PFSK-1 (cell line): ENCODE measurements around the gene PCDH15.

Source experiments
- FOXP2 ChIP-seq: optimal IDR thresholded peaks from 2 replicates; pipeline ENCODE3; 2011; ENCODE audit warnings: borderline replicate concordance, control low read depth, inconsistent platforms; ENCODE audit not compliant: insufficient read depth; ENCODE audit errors: extremely low read length, extremely low read depth
- POLR2AphosphoS5 ChIP-seq: IDR thresholded peaks from 2 replicates; pipeline ENCODE4 v1.6.1; 2012; ENCODE audit warnings: low read depth, mild to moderate bottlenecking, control low read depth, low read length, moderate library complexity
- SIN3A ChIP-seq: IDR thresholded peaks from 2 replicates; pipeline ENCODE4 v1.6.1; 2012; ENCODE audit warnings: mild to moderate bottlenecking, low read length, moderate library complexity, borderline replicate concordance; ENCODE audit not compliant: insufficient read depth
- TAF1 ChIP-seq: IDR thresholded peaks from 2 replicates; pipeline ENCODE4 v1.6.1; 2012; ENCODE audit warnings: low read length, control low read depth, borderline replicate concordance; ENCODE audit not compliant: insufficient read depth
- TF ChIP-seq, protein P1 (sequence below), 2 experiments: IDR thresholded peaks; 2 replicates each; pipeline versions ENCODE4 v1.6.1 to v1.8.0; 2011 to 2012; ENCODE audit warnings: low read depth in 2 of 2, low read length in 2 of 2, control low read depth in 1 of 2, inconsistent platforms in 1 of 2, mild to moderate bottlenecking in 1 of 2, moderate library complexity in 1 of 2; ENCODE audit not compliant: insufficient read depth in 1 of 2

DNA sequence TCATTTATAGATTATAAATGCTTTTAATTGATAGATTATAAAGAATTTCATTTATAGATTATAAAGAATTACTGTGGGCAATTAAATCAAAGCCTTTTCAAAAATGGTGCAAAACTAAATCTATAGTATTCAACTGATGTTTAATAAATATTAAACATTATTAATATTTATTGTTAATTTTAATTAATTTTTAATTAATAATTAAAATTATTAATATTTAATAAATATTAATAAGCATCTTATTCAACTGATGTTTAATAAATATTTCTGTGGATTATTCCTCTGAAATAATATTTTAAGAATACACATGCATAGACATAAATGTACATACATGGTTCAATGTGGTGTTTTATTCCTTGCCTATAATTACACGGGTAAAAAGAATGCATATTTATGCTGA lies 346.8 kb downstream of the PCDH15 start:
- TF ChIP-seq SIN3A (no peak), POLR2AphosphoS5 (no peak), TAF1 (no peak), FOXP2 (no peak)
- TF ChIP-seq, protein P1, sequence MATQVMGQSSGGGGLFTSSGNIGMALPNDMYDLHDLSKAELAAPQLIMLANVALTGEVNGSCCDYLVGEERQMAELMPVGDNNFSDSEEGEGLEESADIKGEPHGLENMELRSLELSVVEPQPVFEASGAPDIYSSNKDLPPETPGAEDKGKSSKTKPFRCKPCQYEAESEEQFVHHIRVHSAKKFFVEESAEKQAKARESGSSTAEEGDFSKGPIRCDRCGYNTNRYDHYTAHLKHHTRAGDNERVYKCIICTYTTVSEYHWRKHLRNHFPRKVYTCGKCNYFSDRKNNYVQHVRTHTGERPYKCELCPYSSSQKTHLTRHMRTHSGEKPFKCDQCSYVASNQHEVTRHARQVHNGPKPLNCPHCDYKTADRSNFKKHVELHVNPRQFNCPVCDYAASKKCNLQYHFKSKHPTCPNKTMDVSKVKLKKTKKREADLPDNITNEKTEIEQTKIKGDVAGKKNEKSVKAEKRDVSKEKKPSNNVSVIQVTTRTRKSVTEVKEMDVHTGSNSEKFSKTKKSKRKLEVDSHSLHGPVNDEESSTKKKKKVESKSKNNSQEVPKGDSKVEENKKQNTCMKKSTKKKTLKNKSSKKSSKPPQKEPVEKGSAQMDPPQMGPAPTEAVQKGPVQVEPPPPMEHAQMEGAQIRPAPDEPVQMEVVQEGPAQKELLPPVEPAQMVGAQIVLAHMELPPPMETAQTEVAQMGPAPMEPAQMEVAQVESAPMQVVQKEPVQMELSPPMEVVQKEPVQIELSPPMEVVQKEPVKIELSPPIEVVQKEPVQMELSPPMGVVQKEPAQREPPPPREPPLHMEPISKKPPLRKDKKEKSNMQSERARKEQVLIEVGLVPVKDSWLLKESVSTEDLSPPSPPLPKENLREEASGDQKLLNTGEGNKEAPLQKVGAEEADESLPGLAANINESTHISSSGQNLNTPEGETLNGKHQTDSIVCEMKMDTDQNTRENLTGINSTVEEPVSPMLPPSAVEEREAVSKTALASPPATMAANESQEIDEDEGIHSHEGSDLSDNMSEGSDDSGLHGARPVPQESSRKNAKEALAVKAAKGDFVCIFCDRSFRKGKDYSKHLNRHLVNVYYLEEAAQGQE (IDR thresholded peaks at IDR 0.05; ENCODE audit: insufficient read depth in 1 of 2, low read depth in 2 of 2, low read length in 2 of 2), result no peak
